ENCODE data around the gene TXN. TPM values are rescaled to one million over a fixed set of nuclear protein-coding genes. Genes with fewer than 3 reads are reported as not detected.

TXN gene
- total RNA-seq, 2 donors from 2014 or later, result 282 to 336 TPM

DNA sequence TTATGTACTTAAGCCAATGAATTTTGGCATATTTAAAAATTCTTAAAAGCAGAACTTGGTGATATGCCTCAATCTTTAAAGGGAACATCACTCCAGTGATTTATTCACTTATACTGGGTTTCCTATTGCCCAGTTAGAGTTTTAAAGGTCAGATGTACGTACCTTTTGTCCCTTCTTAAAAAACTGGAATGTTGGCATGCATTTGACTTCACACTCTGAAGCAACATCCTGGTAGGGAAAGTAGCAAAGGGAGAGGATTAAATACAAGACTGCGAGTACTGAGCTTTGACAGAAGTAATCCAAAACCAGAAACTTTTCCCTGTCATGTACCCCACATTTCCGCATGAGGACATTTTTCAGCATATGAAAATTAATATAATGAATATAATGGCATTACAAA lies 11.7 kb downstream of the TXN start:
- Histone ChIP-seq H3K9me3 (ENCODE audit: control insufficient read depth, low read length) (no peaks in the 10 kb centered on the region), H3K4me1 (ENCODE audit: control insufficient read depth, insufficient read depth, low read length) (no peaks in the 10 kb centered on the region), H3K9ac (ENCODE audit: extremely low read depth, low read length, poor library complexity, severe bottlenecking) (no peak overlapping the region), H3K27ac (ENCODE audit: low read depth, low read length) (no peak overlapping the region), H3K36me3 (ENCODE audit: control insufficient read depth, insufficient read depth, low read length) (peaks cover 61% of the 10 kb centered on the region), H3K4me3 (ENCODE audit: low read length) (no peak overlapping the region), H3K27me3 (ENCODE audit: control insufficient read depth, insufficient read depth, low read length, poor library complexity, severe bottlenecking) (no peaks in the 10 kb centered on the region)
- Mint-ChIP-seq H3K27ac (no peak overlapping the region), H3K4me3 (no peak overlapping the region), H3K9me3 (no peaks in the 10 kb centered on the region), H3K27me3 (ENCODE audit: insufficient read depth) (no peaks in the 10 kb centered on the region), H3K4me1 (no peaks in the 10 kb centered on the region), H3K36me3 (ENCODE audit: low read depth) (peaks cover 46% of the 10 kb centered on the region)
- WGBS, 2 experiments (ENCODE audit: insufficient coverage in 1 of 2, insufficient read length in 1 of 2), result 92 to 100% methylated on average over 2 of the region's 3 CpGs
- TF ChIP-seq, protein P1, sequence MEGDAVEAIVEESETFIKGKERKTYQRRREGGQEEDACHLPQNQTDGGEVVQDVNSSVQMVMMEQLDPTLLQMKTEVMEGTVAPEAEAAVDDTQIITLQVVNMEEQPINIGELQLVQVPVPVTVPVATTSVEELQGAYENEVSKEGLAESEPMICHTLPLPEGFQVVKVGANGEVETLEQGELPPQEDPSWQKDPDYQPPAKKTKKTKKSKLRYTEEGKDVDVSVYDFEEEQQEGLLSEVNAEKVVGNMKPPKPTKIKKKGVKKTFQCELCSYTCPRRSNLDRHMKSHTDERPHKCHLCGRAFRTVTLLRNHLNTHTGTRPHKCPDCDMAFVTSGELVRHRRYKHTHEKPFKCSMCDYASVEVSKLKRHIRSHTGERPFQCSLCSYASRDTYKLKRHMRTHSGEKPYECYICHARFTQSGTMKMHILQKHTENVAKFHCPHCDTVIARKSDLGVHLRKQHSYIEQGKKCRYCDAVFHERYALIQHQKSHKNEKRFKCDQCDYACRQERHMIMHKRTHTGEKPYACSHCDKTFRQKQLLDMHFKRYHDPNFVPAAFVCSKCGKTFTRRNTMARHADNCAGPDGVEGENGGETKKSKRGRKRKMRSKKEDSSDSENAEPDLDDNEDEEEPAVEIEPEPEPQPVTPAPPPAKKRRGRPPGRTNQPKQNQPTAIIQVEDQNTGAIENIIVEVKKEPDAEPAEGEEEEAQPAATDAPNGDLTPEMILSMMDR (conservative IDR thresholded peaks at IDR 0.05), result no peak
- DNase-seq, result no peak

DNA sequence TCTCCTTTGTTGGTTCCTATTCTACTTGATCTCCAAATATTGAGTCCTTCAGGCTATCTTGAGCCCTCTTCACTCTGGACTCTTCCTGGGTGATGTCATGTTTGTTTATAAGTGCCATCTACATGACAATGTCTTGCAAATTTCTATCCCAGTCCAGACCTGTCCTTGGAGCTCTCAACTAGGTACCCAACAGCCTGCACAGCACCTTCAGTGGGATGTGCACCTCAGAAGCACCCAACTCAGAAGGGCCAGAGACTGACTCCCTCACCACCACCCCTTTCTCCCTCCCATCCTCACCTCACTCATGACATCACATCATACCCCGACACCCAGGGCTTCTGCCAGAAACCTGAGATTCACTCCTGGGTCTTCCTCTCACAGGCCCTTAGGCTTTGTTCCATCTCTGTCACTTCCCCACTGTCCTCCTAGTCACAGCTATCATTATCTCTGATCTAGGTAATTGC lies 14.4 kb downstream of the TXN start:
- H3K27ac Mint-ChIP-seq, result no peak overlapping the region
- Histone ChIP-seq H3K9me3 (ENCODE audit: control insufficient read depth, low read length) (no peaks in the 10 kb centered on the region), H3K4me1 (ENCODE audit: control insufficient read depth, insufficient read depth, low read length) (no peaks in the 10 kb centered on the region), H3K9ac (ENCODE audit: extremely low read depth, low read length, poor library complexity, severe bottlenecking) (no peak overlapping the region), H3K27me3 (ENCODE audit: control insufficient read depth, insufficient read depth, low read length, poor library complexity, severe bottlenecking) (no peaks in the 10 kb centered on the region), H3K27ac (ENCODE audit: low read depth, low read length) (no peak overlapping the region), H3K36me3 (ENCODE audit: control insufficient read depth, insufficient read depth, low read length) (peaks cover 36% of the 10 kb centered on the region), H3K4me3 (ENCODE audit: low read length) (no peak overlapping the region)
- peak; percentile 51 for DNase-seq
- no peaks in the 10 kb centered on the region for H3K4me1 Mint-ChIP-seq
- H3K27me3 Mint-ChIP-seq (ENCODE audit: insufficient read depth), result no peaks in the 10 kb centered on the region
- no peak overlapping the region for H3K4me3 Mint-ChIP-seq
- WGBS, 2 experiments (ENCODE audit: insufficient coverage in 1 of 2, insufficient read length in 1 of 2), result 98 to 100% methylated on average over 1 of the region's 1 CpG
- H3K9me3 Mint-ChIP-seq, result no peaks in the 10 kb centered on the region
- H3K36me3 Mint-ChIP-seq (ENCODE audit: low read depth), result peaks cover 27% of the 10 kb centered on the region
- TF ChIP-seq, protein P1 (conservative IDR thresholded peaks at IDR 0.05), result no peak

DNA sequence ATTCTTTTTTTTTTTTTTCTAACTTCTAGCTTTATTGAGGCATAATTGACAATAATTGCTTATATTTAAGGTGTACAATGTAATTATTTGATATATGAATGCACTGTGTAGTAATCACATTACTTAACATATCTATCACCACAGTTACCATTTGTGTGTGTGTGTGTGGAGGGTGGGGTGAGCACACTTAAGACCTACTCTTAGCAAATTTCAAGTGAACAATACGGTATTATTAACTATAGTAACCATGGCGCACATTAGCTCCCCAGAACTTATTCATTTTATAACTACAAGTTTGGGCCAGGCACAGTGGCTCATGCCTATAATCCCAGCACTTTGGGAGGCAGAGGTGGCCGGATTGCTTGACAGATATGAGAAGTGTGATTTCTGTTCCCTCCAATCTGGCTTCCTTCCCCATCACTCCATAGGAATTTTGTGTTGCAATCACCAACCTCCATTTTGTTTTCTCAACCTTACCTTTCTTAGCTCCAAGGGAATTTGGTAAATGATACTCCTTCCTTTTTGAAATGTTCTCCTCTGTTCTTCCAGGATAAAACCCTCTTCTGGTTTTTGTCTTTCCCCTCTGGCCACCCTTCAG lies 14.9 kb downstream of the TXN start:
- no peak overlapping the region for H3K4me3 ChIP-seq (ENCODE audit: low read length)
- H3K36me3 ChIP-seq (ENCODE audit: control insufficient read depth, insufficient read depth, low read length), result peaks cover 31% of the 10 kb centered on the region
- TF ChIP-seq, protein P1 (conservative IDR thresholded peaks at IDR 0.05), result no peak
- H3K4me1 ChIP-seq (ENCODE audit: control insufficient read depth, insufficient read depth, low read length), result no peaks in the 10 kb centered on the region
- 98 to 100% methylated on average over 1 to 3 of the region's 3 CpGs for WGBS, 2 experiments (ENCODE audit: insufficient coverage in 1 of 2, insufficient read length in 1 of 2)
- DNase-seq, result no peak
- Mint-ChIP-seq H3K27me3 (ENCODE audit: insufficient read depth) (no peaks in the 10 kb centered on the region), H3K36me3 (ENCODE audit: low read depth) (peaks cover 24% of the 10 kb centered on the region), H3K27ac (no peak overlapping the region), H3K9me3 (peaks cover 4% of the 10 kb centered on the region), H3K4me1 (no peaks in the 10 kb centered on the region), H3K4me3 (no peak overlapping the region)
- no peak overlapping the region for H3K27ac ChIP-seq (ENCODE audit: low read depth, low read length)
- H3K27me3 ChIP-seq (ENCODE audit: control insufficient read depth, insufficient read depth, low read length, poor library complexity, severe bottlenecking), result no peaks in the 10 kb centered on the region
- no peak overlapping the region for H3K9ac ChIP-seq (ENCODE audit: extremely low read depth, low read length, poor library complexity, severe bottlenecking)
- H3K9me3 ChIP-seq (ENCODE audit: control insufficient read depth, low read length), result no peaks in the 10 kb centered on the region
